ENCODE results near the gene IQCE. TPM values are rescaled to one million over a fixed set of nuclear protein-coding genes. Genes with fewer than 3 reads are reported as not detected.

Gene IQCE
- total and polyA plus RNA-seq, 12 donors: 4.2 to 13.8 (median 9.3) TPM

GRCh38 chr7:2632733-2633537, 74.2 kb downstream of the IQCE start:
- 8% methylated on average over 33 to 35 of the region's 35 CpGs for WGBS, 2 donors
- H3K4me1 ChIP-seq: peaks cover 14 to 73% (median 65%) of the 10 kb centered on the region in 9 donors
- DNase-seq (peak; percentile 63 to 70), ATAC-seq (peak; percentile 0 to 25 (median 16))
- H3K27ac ChIP-seq: peak overlapping the region; percentile 46 to 96 (median 84)
- H3K36me3 ChIP-seq: peaks cover 0 to 9% (median 0%) of the 10 kb centered on the region in 9 donors
- peak overlapping the region; percentile 79 to 96 (median 90) for H3K4me3 ChIP-seq
- no peak for TF ChIP-seq CTCF (IDR thresholded peaks at IDR 0.05)
- intact Hi-C loops (cut with DNase I): no loop called here
- H3K27me3 ChIP-seq: no peaks in the 10 kb centered on the region
- H3K9me3 ChIP-seq: no peaks in the 10 kb centered on the region

GRCh38 chr7:2633538-2634266, 74.9 kb downstream of the IQCE start:
- Histone ChIP-seq H3K36me3 (peaks cover 0 to 9% (median 0%) of the 10 kb centered on the region in 9 donors), H3K4me3 (peak overlapping the region in 9 of 10 donors; percentile 79 to 96 (median 90)), H3K27me3 (no peaks in the 10 kb centered on the region), H3K27ac (peak overlapping the region in 9 of 10 donors; percentile 54 to 96 (median 85)), H3K4me1 (peaks cover 21 to 81% (median 73%) of the 10 kb centered on the region in 9 donors), H3K9me3 (no peaks in the 10 kb centered on the region)
- ATAC-seq: peak in 3 of 8 donors; percentile 2 to 35 (median 5)
- no peak for TF ChIP-seq CTCF (IDR thresholded peaks at IDR 0.05)
- WGBS, 2 donors: 41 to 47% methylated on average over 22 of the region's 22 CpGs
- intact Hi-C loops (cut with DNase I): no loop called here
- no peak for DNase-seq

GRCh38 chr7:2634267-2635145, 75.7 kb downstream of the IQCE start:
- H3K4me1 ChIP-seq: peaks cover 28 to 89% (median 81%) of the 10 kb centered on the region in 9 donors
- no peaks in the 10 kb centered on the region for H3K27me3 ChIP-seq
- H3K4me3 ChIP-seq: peak overlapping the region in 7 of 10 donors; percentile 79 to 96 (median 91)
- intact Hi-C loops (cut with DNase I): no loop called here
- H3K27ac ChIP-seq: peak overlapping the region in 8 of 10 donors; percentile 81 to 96 (median 86)
- 84 to 86% methylated on average over 22 of the region's 22 CpGs for WGBS, 2 donors
- DNase-seq (no peak), ATAC-seq (no peak)
- H3K9me3 ChIP-seq: no peaks in the 10 kb centered on the region
- H3K36me3 ChIP-seq: peaks cover 0 to 12% (median 0%) of the 10 kb centered on the region in 9 donors
- TF ChIP-seq CTCF (IDR thresholded peaks at IDR 0.05): no peak
